Panc1 (cell line): ENCODE data around the gene CLCF1. TPM values are rescaled to one million over a fixed set of nuclear protein-coding genes. Genes with fewer than 3 reads are reported as not detected.
"Not testable (repeated sequence)": the region's sequence is repeated elsewhere in the genome, so short reads cannot be mapped to it uniquely, and the experiment has no call there.

Experiments
- ATAC-seq: fragments of 200-7000 bp; cut with Tn5 transposase; 2 replicates; pipeline ENCODE4 v1.9.1; 2020; ENCODE audit warnings: mild to moderate bottlenecking, moderate library complexity
- BruUV-seq: library from RNA; stranded (reverse); fragments of 400-500 nt; replicated peaks from 2 replicates; lab custom pipeline; 2021; lab: Mats Ljungman, UMichigan
- CTCF ChIA-PET: fragments of 300-600 bp; sonication (Branson Sonifier 250); formaldehyde crosslinking; loops from one replicate; lab custom pipeline; 2022; ENCODE audit warnings: antibody characterized with exemption; lab: Charles Lee
- POLR2A ChIA-PET: fragments of 300-600 bp; sonication (Branson Sonifier 250); formaldehyde crosslinking; loops from one replicate; lab custom pipeline; 2022; ENCODE audit warnings: antibody characterized with exemption; lab: Charles Lee
- DNase-seq: peaks from one replicate; pipeline ENCODE4 v3.0.0-alpha.2; 2010; ENCODE audit warnings: low read depth, low spot score
- H3K27ac ChIP-seq: 2 replicates; pipeline ENCODE4 v1.5.1; 2011; ENCODE audit warnings: mild to moderate bottlenecking, low read length, inconsistent platforms
- H3K27me3 ChIP-seq: fragments of 200-500 bp; sonication (Bioruptor generic); 2 replicates; pipeline ENCODE4 v1.6.0; 2014; ENCODE audit warnings: low read length, inconsistent platforms; ENCODE audit not compliant: control insufficient read depth, insufficient read depth
- H3K36me3 ChIP-seq: fragments of 200-500 bp; sonication (Bioruptor generic); 2 replicates; pipeline ENCODE4 v1.5.1; 2014; ENCODE audit warnings: inconsistent platforms, mild to moderate bottlenecking, low read length, moderate library complexity; ENCODE audit not compliant: control insufficient read depth, insufficient read depth
- H3K4me1 ChIP-seq: 2 replicates; pipeline ENCODE4 v1.5.1; 2011; ENCODE audit warnings: inconsistent platforms, mild to moderate bottlenecking, low read length, moderate library complexity; ENCODE audit not compliant: control insufficient read depth, insufficient read depth
- H3K4me3 ChIP-seq, 2 experiments: 2 replicates each; pipeline ENCODE4 v1.5.1; 2011 to 2012; ENCODE audit warnings: low read depth in 2 of 2, low read length in 2 of 2, mild to moderate bottlenecking in 2 of 2, inconsistent platforms in 1 of 2, moderate library complexity in 1 of 2
- H3K9me3 ChIP-seq: fragments of 200-500 bp; sonication (Bioruptor generic); 2 replicates; pipeline ENCODE4 v1.5.1; 2014; ENCODE audit warnings: low read depth, mild to moderate bottlenecking, inconsistent platforms, low read length, moderate library complexity; ENCODE audit not compliant: control insufficient read depth, insufficient read depth
- CTCF ChIP-seq: fragments of 450-650 bp; IDR thresholded peaks from 2 replicates; pipeline ENCODE4 v1.5.1; 2017; ENCODE audit warnings: mild to moderate bottlenecking
- POLR2AphosphoS5 ChIP-seq: IDR thresholded peaks from 2 replicates; pipeline ENCODE4 v1.6.1; 2012; ENCODE audit warnings: mild to moderate bottlenecking, low read depth, low read length, moderate library complexity
- REST ChIP-seq, 2 experiments: IDR thresholded peaks; 2 replicates each; pipeline ENCODE4 v1.6.1; 2011 to 2012; ENCODE audit warnings: low read depth in 2 of 2, control low read depth in 1 of 2, low read length in 1 of 2, mild to moderate bottlenecking in 1 of 2, moderate library complexity in 1 of 2; ENCODE audit not compliant: insufficient read depth in 1 of 2
- SIN3A ChIP-seq: IDR thresholded peaks from 2 replicates; pipeline ENCODE4 v1.6.1; 2012; ENCODE audit warnings: low read depth, mild to moderate bottlenecking, low read length, moderate library complexity, borderline replicate concordance; ENCODE audit not compliant: insufficient read depth
- TCF7L2 ChIP-seq: IDR thresholded peaks from 2 replicates; pipeline ENCODE4 v1.6.1; 2011; ENCODE audit warnings: mild to moderate bottlenecking, low read depth, low read length, inconsistent platforms
- in situ Hi-C: cut with HindIII; loops from 2 replicates; pipeline ENCODE4 v1.10.0; 2016; ENCODE audit warnings: low sequenced_read_pairs, low pct_unique_long_range_greater_than_20kb
- intact Hi-C: fragments of 100-400 bp; cut with micrococcal nuclease; formaldehyde crosslinking; loops from one replicate; pipeline ENCODE4 v1.10.0; 2022; ENCODE audit not compliant: unreplicated experiment
- total RNA-seq: library from RNA; stranded (reverse); gene quantifications from one replicate; pipeline ENCODE4 v1.2.1, GENCODE V29; 2021; ENCODE audit not compliant: unreplicated experiment

The CLCF1 gene
- total RNA-seq, 1 experiment from 2014 or later = 9.3 TPM

- Histone ChIP-seq H3K27ac (no peak overlapping the region), H3K9me3 (no peaks in the 10 kb centered on the region), H3K36me3 (no peaks in the 10 kb centered on the region; the same call in 1 of the 2 replicates), H3K27me3 (no peaks in the 10 kb centered on the region), H3K4me3 (no peak overlapping the region), H3K4me1 (peaks cover 16% of the 10 kb centered on the region)
- CTCF ChIA-PET = no interaction called here
- BruUV-seq = no TSS peak
- intact Hi-C loops (no loop called here), in situ Hi-C loops (no loop called here)
- POLR2A ChIA-PET = no interaction called here
- ATAC-seq (no peak), DNase-seq (no peak)
- TF ChIP-seq POLR2AphosphoS5 (no peak), CTCF (no peak)
These were observed 31.3 kb upstream of the CLCF1 start for GRCh38 chr11:67404515-67405195.

GRCh38 chr11:67403085-67403484, 29.7 kb upstream of the CLCF1 start:
- H3K4me3 ChIP-seq, H3K9me3 ChIP-seq, in situ Hi-C loops, H3K27me3 ChIP-seq, CTCF ChIA-PET, intact Hi-C loops, H3K36me3 ChIP-seq, DNase-seq, H3K27ac ChIP-seq, ATAC-seq, BruUV-seq, POLR2A ChIA-PET: not testable (repeated sequence)
- H3K4me1 ChIP-seq = peaks cover 28% of the 10 kb centered on the region

- Histone ChIP-seq H3K4me3 (peak overlapping the region; percentile 27 to 46), H3K27ac (peak overlapping the region; percentile 98), H3K4me1 (peaks cover 32% of the 10 kb centered on the region)
- H3K36me3 ChIP-seq, H3K9me3 ChIP-seq, DNase-seq, ATAC-seq, in situ Hi-C loops, intact Hi-C loops, BruUV-seq, H3K27me3 ChIP-seq: not testable (repeated sequence)
- CTCF ChIA-PET = interaction anchor here (0.7 to 1.6 kb wide), 5 partner anchors 9 to 103 kb away, joined by 3 to 9 read pairs (median 8); partner anchors contain the start of gene PITPNM1
- POLR2A ChIA-PET = interaction anchor here (0.6 to 1.7 kb wide), 5 partner anchors 10 to 72 kb away, joined by 3 to 7 read pairs (median 6); no protein-coding TSS in a partner anchor
These were observed 28.9 kb upstream of the CLCF1 start for GRCh38 chr11:67402192-67402839.

GRCh38 chr11:67401495-67402191, 28.2 kb upstream of the CLCF1 start, which contains the start of gene PPP1CA:
Gene PPP1CA (minus strand): TSS chr11:67401858. CDS start chr11:67401782, 76 bp downstream.
- Histone ChIP-seq H3K4me3 (peak within 1 kb of the TSS; percentile 84 to 96), H3K27ac (peak within 1 kb of the TSS; percentile 98), H3K4me1 (peaks cover 36% of the 10 kb centered on the region), H3K9me3 (no peaks in the 10 kb centered on the region), H3K27me3 (no peaks in the 10 kb centered on the region), H3K36me3 (peaks cover 7% of the 10 kb centered on the region)
- intact Hi-C loops = no loop called here
- BruUV-seq = no TSS peak
- DNase-seq (peak; percentile 8), ATAC-seq (peak; percentile 92)
- POLR2A ChIA-PET = interaction anchor here (0.5 to 1.7 kb wide), 13 partner anchors 10 to 1000 kb away, joined by 3 to 8 read pairs (median 4); no protein-coding TSS in a partner anchor
- TF ChIP-seq REST (IDR thresholded peaks at IDR 0.05; ENCODE audit: insufficient read depth in 1 of 2, low read depth in 2 of 2, low read length in 1 of 2) = no peak
- TF ChIP-seq POLR2AphosphoS5 = peak; percentile 87
- TF ChIP-seq SIN3A = peak; percentile 87; the same call in 1 of the 2 replicates
- peak; percentile 98 for TF ChIP-seq CTCF
- TF ChIP-seq TCF7L2 = no peak
- in situ Hi-C loops = no loop called here
- CTCF ChIA-PET = interaction anchor here (0.6 to 1.6 kb wide), 10 partner anchors 10 to 104 kb away, joined by 3 to 9 read pairs (median 6); partner anchors contain the start of gene PITPNM1
